ENCODE data around the gene POM121.
"Not testable (repeated sequence)": the region's sequence is repeated elsewhere in the genome, so short reads cannot be mapped to it uniquely, and the experiment has no call there.

The POM121 gene

DNA sequence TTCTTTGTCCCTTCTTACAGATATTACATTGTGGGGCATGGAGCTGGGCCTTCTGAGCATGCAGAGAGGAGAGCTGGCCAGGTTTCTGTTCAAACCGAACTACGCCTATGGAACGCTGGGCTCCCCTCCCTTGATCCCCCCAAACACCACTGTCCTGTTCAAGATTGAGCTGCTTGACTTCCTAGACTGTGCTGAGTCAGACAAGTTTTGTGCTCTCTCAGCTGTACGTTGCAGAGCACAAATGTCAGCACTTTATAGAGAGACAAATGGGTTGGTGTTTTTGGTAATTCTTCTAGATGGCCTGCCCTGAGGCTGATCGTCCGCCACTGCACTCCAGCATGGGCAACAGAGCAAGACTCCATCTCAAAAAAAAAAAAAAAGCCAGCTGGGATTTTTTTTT lies 46.6 kb downstream of the POM121 start:
- not testable (repeated sequence) for H2BK5ac ChIP-seq (ENCODE audit: low read length); H2BK120ac ChIP-seq (ENCODE audit: low read depth, low read length); H3K79me1 ChIP-seq (ENCODE audit: low read length); H3K27ac ChIP-seq (ENCODE audit: low read depth, low read length); H2AK5ac ChIP-seq (ENCODE audit: low read length); DNase-seq; H3K9ac ChIP-seq (ENCODE audit: low read length); H3K36me3 ChIP-seq (ENCODE audit: control insufficient read depth, insufficient read depth, low read length); H3K27me3 ChIP-seq (ENCODE audit: insufficient read depth, low read length, poor library complexity); H3K4ac ChIP-seq (ENCODE audit: low read depth, low read length); H3K23ac ChIP-seq (ENCODE audit: low read length); H3K18ac ChIP-seq (ENCODE audit: low read length); H3K56ac ChIP-seq (ENCODE audit: low read length); H3K79me2 ChIP-seq (ENCODE audit: control insufficient read depth, insufficient read depth, low read length); H3K4me3 ChIP-seq (ENCODE audit: low read length); H2BK15ac ChIP-seq (replicated peaks; ENCODE audit: low read depth); H4K8ac ChIP-seq (ENCODE audit: low read depth, low read length); H3K4me1 ChIP-seq (ENCODE audit: control insufficient read depth, low read depth, low read length); H3K4me2 ChIP-seq (ENCODE audit: low read length); H4K5ac ChIP-seq (ENCODE audit: low read length)
- WGBS (ENCODE audit: extremely low coverage, insufficient coverage, low lambda C conversion rate), result no CpG with 5 or more reads among the region's 6 CpGs

DNA sequence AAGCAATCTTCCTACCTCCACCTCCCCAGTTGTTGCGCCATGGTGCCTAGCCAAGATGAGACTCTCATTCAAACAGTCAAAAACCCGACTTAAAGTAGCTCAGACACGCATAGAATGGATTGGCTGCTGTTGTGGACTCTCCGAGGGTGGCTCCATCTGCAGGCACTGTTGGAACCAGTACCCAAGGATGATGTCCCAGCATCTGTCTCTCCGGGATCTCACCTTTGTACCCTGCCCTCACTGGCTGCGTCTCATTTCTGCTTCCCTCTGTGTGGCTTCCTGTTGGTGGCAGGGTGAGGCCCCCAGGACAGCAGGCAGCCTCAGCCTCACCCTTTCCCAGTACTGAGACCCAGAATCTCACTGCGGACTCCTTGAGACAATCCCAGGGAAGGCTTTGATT lies 49.9 kb downstream of the POM121 start:
- not testable (repeated sequence) for H2AK5ac ChIP-seq (ENCODE audit: low read length); H3K79me2 ChIP-seq (ENCODE audit: control insufficient read depth, insufficient read depth, low read length); H2BK15ac ChIP-seq (replicated peaks; ENCODE audit: low read depth); H3K4me2 ChIP-seq (ENCODE audit: low read length); H3K79me1 ChIP-seq (ENCODE audit: low read length); H2BK120ac ChIP-seq (ENCODE audit: low read depth, low read length); H3K4ac ChIP-seq (ENCODE audit: low read depth, low read length); H3K18ac ChIP-seq (ENCODE audit: low read length); H2BK5ac ChIP-seq (ENCODE audit: low read length); H3K27ac ChIP-seq (ENCODE audit: low read depth, low read length); H4K8ac ChIP-seq (ENCODE audit: low read depth, low read length); H3K23ac ChIP-seq (ENCODE audit: low read length); DNase-seq; H4K5ac ChIP-seq (ENCODE audit: low read length); H3K4me1 ChIP-seq (ENCODE audit: control insufficient read depth, low read depth, low read length); H3K4me3 ChIP-seq (ENCODE audit: low read length); H3K56ac ChIP-seq (ENCODE audit: low read length); H3K36me3 ChIP-seq (ENCODE audit: control insufficient read depth, insufficient read depth, low read length); H3K9ac ChIP-seq (ENCODE audit: low read length); H3K27me3 ChIP-seq (ENCODE audit: insufficient read depth, low read length, poor library complexity)
- WGBS (ENCODE audit: extremely low coverage, insufficient coverage, low lambda C conversion rate), result no CpG with 5 or more reads among the region's 7 CpGs

DNA sequence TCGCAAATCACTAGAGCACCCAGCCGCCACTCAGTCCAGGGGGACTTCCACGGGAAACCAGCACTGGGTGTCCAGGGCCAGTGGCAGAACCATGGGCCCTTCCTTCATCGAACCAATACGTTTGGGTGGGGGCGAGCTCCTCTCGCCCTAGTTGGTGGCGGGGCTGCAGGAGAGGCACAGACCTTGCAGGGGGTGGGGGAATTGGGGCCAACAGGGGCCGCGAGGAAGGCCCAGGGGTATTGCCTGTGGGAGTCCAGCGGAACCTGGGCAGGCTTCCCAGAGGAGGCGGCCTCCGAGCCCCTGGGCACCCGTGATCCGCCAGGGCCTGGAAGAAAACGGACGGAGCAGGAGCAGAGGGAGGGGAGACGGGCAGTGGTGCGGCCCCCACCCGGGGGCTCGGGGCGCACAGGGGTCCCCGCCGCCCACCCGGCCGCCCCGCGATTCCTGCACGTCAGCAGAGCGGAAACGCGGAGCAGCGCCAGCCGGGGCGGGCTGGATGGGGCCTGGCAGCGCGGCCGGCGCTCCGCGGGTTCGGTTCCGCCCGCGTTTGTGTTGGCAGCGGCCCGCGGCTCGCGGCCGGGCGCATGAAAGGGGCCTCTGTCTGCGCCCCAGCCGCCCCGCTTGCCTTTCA lies 50.9 kb downstream of the POM121 start:
- not testable (repeated sequence) for H3K23ac ChIP-seq (ENCODE audit: low read length); H2BK120ac ChIP-seq (ENCODE audit: low read depth, low read length); H3K18ac ChIP-seq (ENCODE audit: low read length); H3K56ac ChIP-seq (ENCODE audit: low read length); H3K9ac ChIP-seq (ENCODE audit: low read length); H4K8ac ChIP-seq (ENCODE audit: low read depth, low read length); H3K79me1 ChIP-seq (ENCODE audit: low read length); H3K4me1 ChIP-seq (ENCODE audit: control insufficient read depth, low read depth, low read length); H3K4me2 ChIP-seq (ENCODE audit: low read length); H3K36me3 ChIP-seq (ENCODE audit: control insufficient read depth, insufficient read depth, low read length); H3K27ac ChIP-seq (ENCODE audit: low read depth, low read length); H4K5ac ChIP-seq (ENCODE audit: low read length); H2AK5ac ChIP-seq (ENCODE audit: low read length); H3K4me3 ChIP-seq (ENCODE audit: low read length); H3K79me2 ChIP-seq (ENCODE audit: control insufficient read depth, insufficient read depth, low read length); H3K27me3 ChIP-seq (ENCODE audit: insufficient read depth, low read length, poor library complexity); H2BK5ac ChIP-seq (ENCODE audit: low read length); DNase-seq; H3K4ac ChIP-seq (ENCODE audit: low read depth, low read length); H2BK15ac ChIP-seq (replicated peaks; ENCODE audit: low read depth)
- no CpG with 5 or more reads among the region's 55 CpGs for WGBS (ENCODE audit: extremely low coverage, insufficient coverage, low lambda C conversion rate)

DNA sequence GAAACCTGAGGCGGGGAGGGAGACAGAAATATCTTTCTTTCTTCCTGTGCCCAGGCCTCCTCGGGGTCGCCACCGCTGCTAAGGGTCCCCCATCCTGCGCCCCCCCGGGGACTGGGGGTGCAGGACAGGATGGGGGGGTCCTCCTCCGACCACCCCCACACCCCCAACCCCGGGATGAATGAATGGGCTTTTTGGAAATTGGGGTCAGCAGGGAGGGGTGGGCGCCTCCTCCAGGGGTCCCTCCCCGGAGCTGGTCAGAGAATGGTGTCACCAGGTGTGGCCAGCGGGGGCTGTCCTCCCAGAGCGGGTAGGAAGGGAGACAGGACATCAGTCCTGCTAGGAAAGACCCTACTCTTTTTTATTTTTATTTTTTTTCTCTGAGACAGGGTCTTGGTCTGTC lies 51.5 kb downstream of the POM121 start:
- not testable (repeated sequence) for H4K5ac ChIP-seq (ENCODE audit: low read length); H3K23ac ChIP-seq (ENCODE audit: low read length); H2AK5ac ChIP-seq (ENCODE audit: low read length); H3K79me2 ChIP-seq (ENCODE audit: control insufficient read depth, insufficient read depth, low read length); H3K27me3 ChIP-seq (ENCODE audit: insufficient read depth, low read length, poor library complexity); H3K9ac ChIP-seq (ENCODE audit: low read length); H3K18ac ChIP-seq (ENCODE audit: low read length); H3K4me3 ChIP-seq (ENCODE audit: low read length); H2BK15ac ChIP-seq (replicated peaks; ENCODE audit: low read depth); H3K4me2 ChIP-seq (ENCODE audit: low read length); H2BK5ac ChIP-seq (ENCODE audit: low read length); H3K4ac ChIP-seq (ENCODE audit: low read depth, low read length); H4K8ac ChIP-seq (ENCODE audit: low read depth, low read length); H3K56ac ChIP-seq (ENCODE audit: low read length); H3K27ac ChIP-seq (ENCODE audit: low read depth, low read length); H3K4me1 ChIP-seq (ENCODE audit: control insufficient read depth, low read depth, low read length); H2BK120ac ChIP-seq (ENCODE audit: low read depth, low read length); H3K79me1 ChIP-seq (ENCODE audit: low read length); H3K36me3 ChIP-seq (ENCODE audit: control insufficient read depth, insufficient read depth, low read length); DNase-seq
- no CpG with 5 or more reads among the region's 12 CpGs for WGBS (ENCODE audit: extremely low coverage, insufficient coverage, low lambda C conversion rate)

DNA sequence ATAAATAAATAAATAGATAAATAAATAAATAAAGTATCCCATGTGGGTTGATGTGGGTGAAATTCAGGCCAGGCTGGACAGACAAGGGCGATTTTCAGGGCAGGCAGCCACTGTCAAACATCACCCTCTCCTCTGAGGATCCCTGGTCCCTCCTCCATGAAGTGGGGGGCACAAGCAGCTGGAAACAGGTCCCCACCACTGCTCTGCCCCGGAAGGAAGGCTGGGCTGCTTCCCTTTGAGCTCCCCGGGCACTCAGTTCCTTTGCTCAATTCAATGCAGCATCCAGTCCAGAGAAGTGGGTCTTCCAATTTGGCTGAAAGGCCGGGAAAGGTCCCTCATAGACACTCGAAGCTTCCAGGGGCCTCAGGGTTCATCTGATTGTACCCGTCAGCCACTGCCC lies 55.5 kb downstream of the POM121 start:
- not testable (repeated sequence) for H3K79me1 ChIP-seq (ENCODE audit: low read length); DNase-seq; H3K56ac ChIP-seq (ENCODE audit: low read length); H3K4me1 ChIP-seq (ENCODE audit: control insufficient read depth, low read depth, low read length); H3K79me2 ChIP-seq (ENCODE audit: control insufficient read depth, insufficient read depth, low read length); H3K4me2 ChIP-seq (ENCODE audit: low read length); H2BK5ac ChIP-seq (ENCODE audit: low read length); H3K4ac ChIP-seq (ENCODE audit: low read depth, low read length); H2BK120ac ChIP-seq (ENCODE audit: low read depth, low read length); H4K8ac ChIP-seq (ENCODE audit: low read depth, low read length); H3K9ac ChIP-seq (ENCODE audit: low read length); H2BK15ac ChIP-seq (replicated peaks; ENCODE audit: low read depth); H3K23ac ChIP-seq (ENCODE audit: low read length); H3K36me3 ChIP-seq (ENCODE audit: control insufficient read depth, insufficient read depth, low read length); H3K27ac ChIP-seq (ENCODE audit: low read depth, low read length); H3K18ac ChIP-seq (ENCODE audit: low read length); H3K27me3 ChIP-seq (ENCODE audit: insufficient read depth, low read length, poor library complexity); H4K5ac ChIP-seq (ENCODE audit: low read length); H3K4me3 ChIP-seq (ENCODE audit: low read length); H2AK5ac ChIP-seq (ENCODE audit: low read length)
- no CpG with 5 or more reads among the region's 6 CpGs for WGBS (ENCODE audit: extremely low coverage, insufficient coverage, low lambda C conversion rate)

DNA sequence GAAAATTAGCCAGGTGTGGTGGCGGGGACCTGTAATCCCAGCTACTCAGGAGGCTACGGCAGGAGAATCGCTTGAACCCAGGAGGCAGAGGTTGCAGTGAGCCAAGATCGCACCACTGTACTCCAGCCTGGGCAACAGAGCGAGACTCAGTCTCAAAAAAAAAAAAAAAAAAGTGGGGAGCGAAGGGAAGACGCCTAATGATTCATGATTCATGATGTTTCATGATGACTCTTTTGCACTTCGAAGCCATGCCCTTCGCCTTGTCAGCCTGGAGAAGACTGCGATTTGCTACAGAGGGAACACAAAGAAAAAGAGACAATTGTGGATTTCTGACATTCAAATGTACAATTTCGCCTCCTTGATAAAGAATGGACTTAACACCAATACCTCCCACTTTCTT lies 57.2 kb downstream of the POM121 start:
- no CpG with 5 or more reads among the region's 11 CpGs for WGBS (ENCODE audit: extremely low coverage, insufficient coverage, low lambda C conversion rate)
- not testable (repeated sequence) for H3K18ac ChIP-seq (ENCODE audit: low read length)

More for the DNA sequence above, 57.2 kb downstream of the POM121 start:
- not testable (repeated sequence) for H3K56ac ChIP-seq (ENCODE audit: low read length); H3K79me2 ChIP-seq (ENCODE audit: control insufficient read depth, insufficient read depth, low read length); H2AK5ac ChIP-seq (ENCODE audit: low read length); H3K4ac ChIP-seq (ENCODE audit: low read depth, low read length); H4K8ac ChIP-seq (ENCODE audit: low read depth, low read length); H3K4me1 ChIP-seq (ENCODE audit: control insufficient read depth, low read depth, low read length); H3K27me3 ChIP-seq (ENCODE audit: insufficient read depth, low read length, poor library complexity); H4K5ac ChIP-seq (ENCODE audit: low read length); H3K27ac ChIP-seq (ENCODE audit: low read depth, low read length); H2BK5ac ChIP-seq (ENCODE audit: low read length); H2BK15ac ChIP-seq (replicated peaks; ENCODE audit: low read depth); H3K23ac ChIP-seq (ENCODE audit: low read length); DNase-seq; H3K36me3 ChIP-seq (ENCODE audit: control insufficient read depth, insufficient read depth, low read length); H3K9ac ChIP-seq (ENCODE audit: low read length); H3K4me2 ChIP-seq (ENCODE audit: low read length); H2BK120ac ChIP-seq (ENCODE audit: low read depth, low read length); H3K4me3 ChIP-seq (ENCODE audit: low read length); H3K79me1 ChIP-seq (ENCODE audit: low read length)
